Ectodermal cell (in vitro differentiated cells): ENCODE results near the gene SMIM7.
A peak's percentile ranks its signal among the peaks of the same experiment; 100 is the strongest.
"Not testable (repeated sequence)": the region's sequence is repeated elsewhere in the genome, so short reads cannot be mapped to it uniquely, and the experiment has no call there.

Experiments
- H3K27ac ChIP-seq: 2 replicates; pipeline ENCODE4 v1.7.0; 2013; ENCODE audit warnings: mild to moderate bottlenecking, low read depth, low read length; ENCODE audit not compliant: insufficient read depth, poor library complexity, severe bottlenecking
- H3K27me3 ChIP-seq: 2 replicates; pipeline ENCODE4 v1.7.0; 2013; ENCODE audit warnings: mild to moderate bottlenecking, low read length; ENCODE audit not compliant: insufficient read depth, control insufficient read depth, poor library complexity, severe bottlenecking
- H3K36me3 ChIP-seq: one replicate; pipeline ENCODE4 v1.7.0; 2013; ENCODE audit warnings: low read length; ENCODE audit not compliant: control insufficient read depth, insufficient read depth
- H3K4me1 ChIP-seq: one replicate; pipeline ENCODE4 v1.7.0; 2013; ENCODE audit warnings: low read length; ENCODE audit not compliant: control insufficient read depth, insufficient read depth
- H3K4me3 ChIP-seq: 2 replicates; pipeline ENCODE4 v1.7.0; 2013; ENCODE audit warnings: low read depth, low read length, control low read depth; ENCODE audit not compliant: insufficient read depth
- H3K9me3 ChIP-seq: 2 replicates; pipeline ENCODE4 v1.7.0; 2013; ENCODE audit warnings: mild to moderate bottlenecking, low read length, moderate library complexity; ENCODE audit not compliant: control insufficient read depth
- WGBS, 2 experiments: methylation state at CpG; one replicate each; pipeline ENCODE4 v1.1.7; 2013; ENCODE audit warnings: missing lambda C conversion rate in 2 of 2; 5-methylcytosine and 5-hydroxymethylcytosine counted together

SMIM7 gene

GRCh38 chr19:16676101-16676798 is 16.3 kb upstream of the SMIM7 start:
- Histone ChIP-seq H3K27me3 (no peaks in the 10 kb centered on the region), H3K36me3 (no peaks in the 10 kb centered on the region), H3K27ac (no peak overlapping the region), H3K4me1 (no peaks in the 10 kb centered on the region), H3K4me3 (no peak overlapping the region), H3K9me3 (no peaks in the 10 kb centered on the region)
- 90 to 93% methylated on average over 14 to 15 of the region's 15 CpGs for WGBS, 2 experiments

DNA sequence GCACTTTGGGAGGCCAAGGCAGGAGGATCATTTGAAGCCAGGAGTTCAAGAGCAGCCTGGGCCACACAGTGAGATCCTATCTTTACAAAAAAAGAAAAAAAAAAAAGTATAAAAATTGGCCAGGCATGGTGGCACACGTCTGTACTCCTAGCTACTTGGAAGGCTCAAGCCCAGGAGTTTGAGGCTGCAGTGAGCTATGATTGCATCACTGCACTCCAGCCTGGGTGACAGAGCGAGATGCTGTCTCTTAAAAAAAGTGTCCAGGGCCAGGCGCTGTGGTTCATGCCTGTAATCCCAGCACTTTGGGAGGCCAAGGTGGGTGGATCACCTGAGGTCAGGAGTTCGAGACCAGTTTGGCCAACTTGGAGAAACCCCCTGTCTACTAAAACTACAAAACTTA is 13.9 kb upstream of the SMIM7 start:
- WGBS, 2 experiments = 88 to 91% methylated on average over 4 of the region's 4 CpGs
- H3K9me3 ChIP-seq, H3K4me1 ChIP-seq, H3K4me3 ChIP-seq, H3K27ac ChIP-seq, H3K36me3 ChIP-seq, H3K27me3 ChIP-seq: not testable (repeated sequence)

DNA sequence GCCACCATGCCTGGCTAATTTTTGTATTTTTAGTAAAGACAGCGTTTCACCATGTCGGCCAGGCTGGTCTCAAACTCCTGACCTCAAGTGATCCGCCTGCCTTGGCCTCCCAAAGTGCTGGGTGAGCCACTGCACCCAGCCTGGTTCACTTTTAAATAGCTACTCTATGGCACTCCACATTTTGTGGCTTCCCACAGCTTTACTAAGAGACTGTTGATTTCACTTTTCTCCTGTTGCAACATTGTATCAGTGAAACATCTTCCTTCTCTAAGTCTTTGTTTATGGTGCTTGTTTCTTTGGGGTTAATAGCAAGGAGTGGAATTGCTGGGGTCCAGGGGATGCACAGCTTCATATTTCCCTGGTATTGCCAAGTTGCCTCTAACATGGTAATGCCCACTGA is 13.3 kb upstream of the SMIM7 start:
- Histone ChIP-seq H3K27me3 (no peaks in the 10 kb centered on the region), H3K36me3 (no peaks in the 10 kb centered on the region), H3K4me1 (no peaks in the 10 kb centered on the region), H3K27ac (no peak overlapping the region), H3K4me3 (no peak overlapping the region), H3K9me3 (no peaks in the 10 kb centered on the region)
- WGBS, 2 experiments = 92 to 96% methylated on average over 3 of the region's 3 CpGs

GRCh38 chr19:16671652-16672274 is 11.8 kb upstream of the SMIM7 start:
- WGBS, 2 experiments = 90 to 92% methylated on average over 12 of the region's 12 CpGs
- no peaks in the 10 kb centered on the region for H3K4me1 ChIP-seq
- H3K9me3 ChIP-seq = no peaks in the 10 kb centered on the region
- no peak overlapping the region for H3K4me3 ChIP-seq
- no peaks in the 10 kb centered on the region for H3K27me3 ChIP-seq
- H3K27ac ChIP-seq = no peak overlapping the region
- no peaks in the 10 kb centered on the region for H3K36me3 ChIP-seq

DNA sequence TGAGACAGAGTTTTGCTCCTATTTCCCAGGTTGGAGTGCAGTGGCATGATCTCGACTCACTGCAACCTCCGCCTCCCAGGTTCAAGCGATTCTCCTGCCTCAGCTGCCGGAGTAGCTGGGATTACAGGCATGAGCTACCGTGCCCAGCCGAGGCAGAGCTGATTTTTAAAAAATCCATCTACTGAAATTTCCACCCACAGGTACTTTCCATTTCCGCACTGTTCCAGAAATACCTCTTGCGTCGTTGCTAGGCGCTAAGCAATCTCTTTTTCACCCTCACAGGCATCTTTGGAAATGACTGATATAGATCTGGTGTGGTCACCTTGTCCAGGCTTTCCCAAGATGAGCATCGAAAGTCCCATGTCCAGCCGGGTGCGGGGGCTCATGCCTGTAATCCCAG is 10.3 kb upstream of the SMIM7 start:
- no peaks in the 10 kb centered on the region for H3K4me1 ChIP-seq
- H3K27me3 ChIP-seq = no peaks in the 10 kb centered on the region
- 94% methylated on average over 13 of the region's 13 CpGs for WGBS, 2 experiments
- no peak overlapping the region for H3K27ac ChIP-seq
- H3K9me3 ChIP-seq = no peaks in the 10 kb centered on the region
- H3K36me3 ChIP-seq = no peaks in the 10 kb centered on the region
- no peak overlapping the region for H3K4me3 ChIP-seq

- not testable (repeated sequence) for H3K36me3 ChIP-seq, H3K27ac ChIP-seq, H3K4me3 ChIP-seq, H3K9me3 ChIP-seq, H3K4me1 ChIP-seq, H3K27me3 ChIP-seq
- WGBS, 2 experiments = 65 to 97% methylated on average over 4 of the region's 4 CpGs
Observed at GRCh38 chr19:16668702-16669101, 8.8 kb upstream of the SMIM7 start.

GRCh38 chr19:16668176-16668575 is 8.2 kb upstream of the SMIM7 start:
- no peaks in the 10 kb centered on the region for H3K4me1 ChIP-seq
- H3K9me3 ChIP-seq = no peaks in the 10 kb centered on the region
- WGBS, 2 experiments = 93 to 95% methylated on average over 5 of the region's 5 CpGs
- no peaks in the 10 kb centered on the region for H3K36me3 ChIP-seq
- H3K4me3 ChIP-seq = no peak overlapping the region
- H3K27ac ChIP-seq = no peak overlapping the region
- no peaks in the 10 kb centered on the region for H3K27me3 ChIP-seq

DNA sequence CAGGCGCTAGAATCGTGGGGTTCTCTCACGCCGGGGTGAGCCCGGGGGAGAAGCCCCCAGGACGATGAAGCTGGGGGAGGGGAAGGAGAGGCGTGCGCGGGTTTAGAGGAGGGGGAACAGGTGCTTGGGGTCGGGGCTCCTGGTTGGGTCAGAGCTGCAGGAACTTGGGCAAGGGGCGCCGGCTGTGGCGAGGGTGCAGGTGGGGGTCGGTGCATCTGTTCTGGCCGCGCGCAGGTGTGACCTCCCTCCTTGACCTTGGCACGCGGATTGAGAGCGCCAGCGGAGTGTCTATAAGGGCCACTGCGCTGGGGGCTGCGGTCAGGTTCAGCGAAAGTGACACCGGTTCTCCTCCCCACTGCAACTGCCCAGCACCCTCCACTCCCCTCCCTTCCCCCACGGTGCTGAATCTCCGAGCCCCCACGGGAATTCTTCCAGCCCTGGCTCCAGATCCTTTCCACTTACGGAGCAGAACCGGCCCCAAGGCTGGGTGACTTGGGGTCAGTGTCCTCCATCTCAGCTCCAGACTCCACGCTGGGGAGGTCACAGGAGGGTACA is 1.6 kb upstream of the SMIM7 start:
- 6 to 7% methylated on average over 31 of the region's 31 CpGs for WGBS, 2 experiments

DNA sequence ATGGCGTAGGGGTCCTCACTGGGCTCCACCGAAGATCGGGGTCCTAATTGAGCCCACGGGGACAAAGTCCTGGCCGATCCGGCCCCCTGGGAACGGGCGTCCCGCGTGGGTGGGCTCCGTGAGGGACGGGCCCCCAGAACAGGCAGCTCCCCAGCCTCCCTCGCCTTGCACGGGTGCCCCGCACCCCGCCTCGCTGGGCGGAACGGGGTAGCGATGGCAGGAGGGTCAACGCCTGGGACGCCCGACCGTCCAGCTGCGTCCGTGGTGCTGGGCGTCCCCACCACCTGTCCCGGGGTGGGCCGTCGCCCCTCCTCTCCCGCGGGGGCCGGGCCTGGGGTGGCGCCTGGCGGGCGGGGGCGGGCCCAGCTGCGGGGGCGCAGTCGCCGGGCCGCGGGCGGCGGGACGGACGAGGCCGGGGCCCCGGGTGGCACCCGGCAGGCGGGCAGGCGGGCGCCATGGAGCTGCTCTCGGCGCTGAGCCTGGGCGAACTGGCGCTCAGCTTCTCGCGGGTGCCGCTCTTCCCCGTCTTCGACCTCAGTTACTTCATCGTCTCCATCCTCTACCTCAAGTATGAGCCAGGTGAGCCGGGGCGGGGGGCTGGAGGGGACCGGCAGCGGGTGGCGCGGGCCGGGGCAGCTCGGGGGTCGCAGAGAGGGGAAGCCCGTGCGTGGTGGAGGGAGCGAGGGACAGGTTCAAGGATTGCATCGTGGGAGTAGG is 977 bp upstream of the SMIM7 start, which contains the start of gene TMEM38A:
Gene TMEM38A, plus strand, starts transcription at position 377 of the 717 bp plus-strand sequence. Its CDS starts 79 bp downstream, at position 456.
- Histone ChIP-seq H3K36me3 (peaks cover 12% of the 10 kb centered on the region), H3K27me3 (peaks cover 26% of the 10 kb centered on the region), H3K4me1 (peaks cover 11% of the 10 kb centered on the region), H3K27ac (peak within 1 kb of the TSS; percentile 51), H3K9me3 (no peaks in the 10 kb centered on the region), H3K4me3 (peak within 1 kb of the TSS; percentile 95)
- WGBS, 2 experiments = 1% methylated on average over 76 of the region's 76 CpGs

More for the DNA sequence above, 1.6 kb upstream of the SMIM7 start:
- Histone ChIP-seq H3K9me3 (no peaks in the 10 kb centered on the region), H3K4me1 (peaks cover 11% of the 10 kb centered on the region), H3K4me3 (peak overlapping the region; percentile 95), H3K36me3 (peaks cover 6% of the 10 kb centered on the region), H3K27ac (no peak overlapping the region), H3K27me3 (peaks cover 26% of the 10 kb centered on the region)

DNA sequence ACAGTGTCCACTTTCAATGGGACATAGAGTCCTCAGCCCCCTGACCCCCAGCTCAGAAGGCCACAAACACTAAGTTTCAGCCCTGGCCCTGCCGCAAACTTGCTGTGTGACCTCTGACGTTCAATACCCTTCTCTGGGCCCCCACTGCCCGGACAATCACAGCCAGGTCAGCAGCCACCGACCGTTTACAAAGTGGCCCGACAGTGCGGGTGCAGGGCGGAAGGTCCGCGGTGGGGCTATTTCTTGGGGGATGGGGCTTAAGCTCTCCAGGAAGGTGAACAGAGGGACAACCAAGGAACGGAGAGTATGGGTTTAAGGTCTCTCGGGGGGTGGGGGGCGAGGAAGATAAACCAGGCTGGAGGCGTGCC is 496 bp downstream of the SMIM7 start:
- Histone ChIP-seq H3K27ac (no peak overlapping the region), H3K4me1 (peaks cover 11% of the 10 kb centered on the region), H3K27me3 (peaks cover 26% of the 10 kb centered on the region), H3K36me3 (peaks cover 18% of the 10 kb centered on the region), H3K9me3 (no peaks in the 10 kb centered on the region), H3K4me3 (peak overlapping the region; percentile 95)
- 6% methylated on average over 14 of the region's 14 CpGs for WGBS, 2 experiments
